GM12891 (cell line): ENCODE measurements around the gene SEMA4F.

Experiments used
- POLR2A ChIP-seq: IDR thresholded peaks from 2 replicates; pipeline ENCODE4 v1.6.1; 2011; ENCODE audit warnings: low read depth, low read length, control low read depth
- POLR2AphosphoS5 ChIP-seq: IDR thresholded peaks from 2 replicates; pipeline ENCODE4 v1.6.1; 2011; ENCODE audit warnings: low read depth, low read length, control low read depth

DNA sequence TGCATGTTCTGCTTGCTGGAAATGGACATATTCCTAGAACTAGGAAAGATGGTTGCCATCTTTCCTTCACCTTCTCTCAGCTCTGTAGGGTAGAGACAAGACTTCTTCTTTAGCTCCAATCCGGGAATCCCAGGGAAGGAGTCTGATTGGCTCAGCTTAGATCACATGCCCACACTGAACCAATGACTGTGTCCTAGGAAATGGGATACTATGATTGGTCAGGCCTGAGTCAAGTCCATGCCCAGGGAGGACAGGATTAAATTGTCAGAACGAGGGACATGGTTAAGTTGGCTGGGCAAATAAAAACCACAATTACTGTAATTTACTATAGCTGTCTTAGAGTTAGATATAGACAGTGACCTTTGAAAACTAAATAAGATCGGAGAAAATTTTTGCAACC lies 31.4 kb downstream of the SEMA4F start:
- no peak for TF ChIP-seq POLR2AphosphoS5
- no peak for TF ChIP-seq POLR2A
